Kidney epithelial cell (primary cell): ENCODE results near the gene STAP1. TPM values are rescaled to one million over a fixed set of nuclear protein-coding genes. Genes with fewer than 3 reads are reported as not detected.

Experiments used
- DNase-seq: peaks from one replicate; pipeline ENCODE4 v3.0.0-alpha.2; 2010; ENCODE audit warnings: low read depth
- H3K27me3 ChIP-seq: 2 replicates; pipeline ENCODE4 v1.6.0; 2011; ENCODE audit warnings: low read length; ENCODE audit not compliant: control insufficient read depth, insufficient read depth
- H3K36me3 ChIP-seq: 2 replicates; pipeline ENCODE4 v1.5.1; 2011; ENCODE audit warnings: low read length; ENCODE audit not compliant: control insufficient read depth, insufficient read depth
- H3K4me3 ChIP-seq: 2 replicates; pipeline ENCODE4 v1.5.1; 2011; ENCODE audit warnings: low read depth, mild to moderate bottlenecking, control low read depth, low read length
- CTCF ChIP-seq: IDR thresholded peaks from 2 replicates; pipeline ENCODE4 v1.5.1; 2011; ENCODE audit warnings: mild to moderate bottlenecking, moderate library complexity, low read length, control low read depth, inconsistent platforms; ENCODE audit not compliant: insufficient read depth, poor library complexity, severe bottlenecking
- total RNA-seq: library from RNA; depleted of rRNA; stranded (reverse); fragments of >200 nt; gene quantifications from 2 replicates; pipeline ENCODE4 v1.2.3, GENCODE V29; 2015

The STAP1 gene
- total RNA-seq, 1 donor from 2014 or later: not detected

GRCh38 chr4:67638136-67638535, 79.6 kb downstream of the STAP1 start:
- no peaks in the 10 kb centered on the region for H3K36me3 ChIP-seq
- H3K4me3 ChIP-seq: no peak overlapping the region
- no peak for TF ChIP-seq CTCF
- DNase-seq: no peak
- H3K27me3 ChIP-seq: no peaks in the 10 kb centered on the region

GRCh38 chr4:67651536-67651935, 93.0 kb downstream of the STAP1 start:
- no peak overlapping the region for H3K4me3 ChIP-seq
- no peak for DNase-seq
- H3K27me3 ChIP-seq: no peaks in the 10 kb centered on the region
- no peak for TF ChIP-seq CTCF
- no peaks in the 10 kb centered on the region for H3K36me3 ChIP-seq

Other genes with a start within 250 kb of the STAP1 start
- gene CENPC, start 13.2 kb upstream of the STAP1 start, total RNA-seq: 7.8 and 7.9 TPM in 2 replicates
- 80.3 and 146 TPM in 2 replicates for gene UBA6, start 142.4 kb downstream of the STAP1 start, total RNA-seq
- gene GNRHR, start 195.7 kb downstream of the STAP1 start, total RNA-seq: not detected in 2 replicates